ENCODE data around the gene NEB.

DNA sequence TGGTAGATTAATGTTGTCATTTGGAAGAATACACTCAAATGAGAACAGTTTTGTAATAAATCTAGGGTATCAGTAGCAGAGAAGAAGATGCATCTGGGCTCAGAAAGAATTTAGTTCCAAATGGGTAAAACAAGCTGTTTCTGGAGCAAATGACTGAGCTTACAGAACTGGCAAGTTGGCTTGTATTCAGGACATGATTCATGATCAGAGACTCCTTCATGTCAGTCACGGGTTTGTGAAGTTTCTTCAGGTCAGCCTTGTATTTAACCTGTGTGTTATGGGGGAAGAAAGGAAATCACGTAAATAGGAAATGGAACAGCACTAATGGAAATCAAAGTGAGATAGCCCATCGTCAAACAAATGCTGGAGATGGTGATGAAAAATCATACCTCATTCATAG, 215.5 kb downstream of the NEB start:
- no peak for TF ChIP-seq MAFK (IDR thresholded peaks at IDR 0.05; ENCODE audit: low read depth, low read length)
- no peak for TF ChIP-seq RCOR1 (IDR thresholded peaks at IDR 0.05; ENCODE audit: insufficient replicate concordance, low read length)
- TF ChIP-seq, protein P1, sequence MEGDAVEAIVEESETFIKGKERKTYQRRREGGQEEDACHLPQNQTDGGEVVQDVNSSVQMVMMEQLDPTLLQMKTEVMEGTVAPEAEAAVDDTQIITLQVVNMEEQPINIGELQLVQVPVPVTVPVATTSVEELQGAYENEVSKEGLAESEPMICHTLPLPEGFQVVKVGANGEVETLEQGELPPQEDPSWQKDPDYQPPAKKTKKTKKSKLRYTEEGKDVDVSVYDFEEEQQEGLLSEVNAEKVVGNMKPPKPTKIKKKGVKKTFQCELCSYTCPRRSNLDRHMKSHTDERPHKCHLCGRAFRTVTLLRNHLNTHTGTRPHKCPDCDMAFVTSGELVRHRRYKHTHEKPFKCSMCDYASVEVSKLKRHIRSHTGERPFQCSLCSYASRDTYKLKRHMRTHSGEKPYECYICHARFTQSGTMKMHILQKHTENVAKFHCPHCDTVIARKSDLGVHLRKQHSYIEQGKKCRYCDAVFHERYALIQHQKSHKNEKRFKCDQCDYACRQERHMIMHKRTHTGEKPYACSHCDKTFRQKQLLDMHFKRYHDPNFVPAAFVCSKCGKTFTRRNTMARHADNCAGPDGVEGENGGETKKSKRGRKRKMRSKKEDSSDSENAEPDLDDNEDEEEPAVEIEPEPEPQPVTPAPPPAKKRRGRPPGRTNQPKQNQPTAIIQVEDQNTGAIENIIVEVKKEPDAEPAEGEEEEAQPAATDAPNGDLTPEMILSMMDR (conservative IDR thresholded peaks at IDR 0.05; ENCODE audit: low read depth, low read length) = no peak
- no peak for TF ChIP-seq CEBPB (IDR thresholded peaks at IDR 0.05; ENCODE audit: low read depth, low read length)

Data from IMR-90 (cell line).